Tibial nerve (tissue), 4 donors: ENCODE measurements around the gene AIG1.
"Not testable (repeated sequence)": the region's sequence is repeated elsewhere in the genome, so short reads cannot be mapped to it uniquely, and the experiment has no call there.

Source experiments
- EP300 ChIP-seq, 2 donors: sonication (generic); formaldehyde crosslinking; IDR thresholded peaks; one replicate each; pipeline ENCODE4 v1.6.1; 2017; ENCODE audit warnings: antibody characterized with exemption in 2 of 2, mild to moderate bottlenecking in 1 of 2
- POLR2A ChIP-seq, 2 donors: fragments of 450-650 bp; IDR thresholded peaks; one replicate each; pipeline ENCODE4 v1.6.1; 2017; ENCODE audit warnings: antibody characterized with exemption in 2 of 2, mild to moderate bottlenecking in 2 of 2, moderate library complexity in 2 of 2
- TF ChIP-seq, protein P1 (sequence below), 5 experiments: fragments of 200-600 bp in 3 of 5; fragments of 450-650 bp in 2 of 5; sonication (generic) in 3 of 5; IDR thresholded peaks; one replicate each; pipeline ENCODE4 v1.5.1; 2016 to 2019; ENCODE audit warnings: antibody characterized with exemption in 5 of 5, mild to moderate bottlenecking in 3 of 5, moderate library complexity in 2 of 5

DNA sequence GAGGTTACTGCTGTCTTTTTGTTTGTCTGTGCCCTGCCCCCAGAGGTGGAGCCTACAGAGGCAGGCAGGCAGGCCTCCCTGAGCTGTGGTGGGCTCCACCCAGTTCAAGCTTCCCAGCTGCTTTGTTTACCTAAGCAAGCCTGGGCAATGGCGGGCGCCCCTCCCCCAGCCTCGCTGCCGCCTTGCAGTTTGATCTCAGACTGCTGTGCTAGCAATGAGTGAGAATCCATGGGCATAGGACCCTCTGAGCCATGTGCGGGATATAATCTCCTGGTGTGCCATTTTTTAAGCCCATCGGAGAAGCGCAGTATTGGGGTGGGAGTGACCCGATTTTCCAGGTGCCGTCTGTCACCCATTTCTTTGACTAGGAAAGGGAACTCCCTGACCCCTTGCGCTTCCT lies 247.1 kb downstream of the AIG1 start:
- not testable (repeated sequence) for TF ChIP-seq POLR2A, EP300 (IDR thresholded peaks at IDR 0.05)
- TF ChIP-seq, protein P1, sequence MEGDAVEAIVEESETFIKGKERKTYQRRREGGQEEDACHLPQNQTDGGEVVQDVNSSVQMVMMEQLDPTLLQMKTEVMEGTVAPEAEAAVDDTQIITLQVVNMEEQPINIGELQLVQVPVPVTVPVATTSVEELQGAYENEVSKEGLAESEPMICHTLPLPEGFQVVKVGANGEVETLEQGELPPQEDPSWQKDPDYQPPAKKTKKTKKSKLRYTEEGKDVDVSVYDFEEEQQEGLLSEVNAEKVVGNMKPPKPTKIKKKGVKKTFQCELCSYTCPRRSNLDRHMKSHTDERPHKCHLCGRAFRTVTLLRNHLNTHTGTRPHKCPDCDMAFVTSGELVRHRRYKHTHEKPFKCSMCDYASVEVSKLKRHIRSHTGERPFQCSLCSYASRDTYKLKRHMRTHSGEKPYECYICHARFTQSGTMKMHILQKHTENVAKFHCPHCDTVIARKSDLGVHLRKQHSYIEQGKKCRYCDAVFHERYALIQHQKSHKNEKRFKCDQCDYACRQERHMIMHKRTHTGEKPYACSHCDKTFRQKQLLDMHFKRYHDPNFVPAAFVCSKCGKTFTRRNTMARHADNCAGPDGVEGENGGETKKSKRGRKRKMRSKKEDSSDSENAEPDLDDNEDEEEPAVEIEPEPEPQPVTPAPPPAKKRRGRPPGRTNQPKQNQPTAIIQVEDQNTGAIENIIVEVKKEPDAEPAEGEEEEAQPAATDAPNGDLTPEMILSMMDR (IDR thresholded peaks at IDR 0.05) = not testable (repeated sequence)
